IMR-90 (cell line): ENCODE data around the gene NDNF. TPM values are rescaled to one million over a fixed set of nuclear protein-coding genes. Genes with fewer than 3 reads are reported as not detected.

ENCODE experiments used
- ATAC-seq: fragments of 200-7000 bp; cut with Tn5 transposase; 2 replicates; pipeline ENCODE4 v1.9.1; 2020; ENCODE audit warnings: low read depth, mild to moderate bottlenecking, moderate library complexity
- Bru-seq: library from RNA; stranded (reverse); fragments of 400-500 nt; gene quantifications from one replicate; lab custom pipeline; 2021; lab: Mats Ljungman, UMichigan
- BruChase-seq, 2 experiments: library from RNA; stranded (reverse); fragments of 400-500 nt; gene quantifications; one replicate each; lab custom pipeline; 2021; lab: Mats Ljungman, UMichigan
- BruUV-seq: library from RNA; stranded (reverse); fragments of 400-500 nt; replicated peaks from 2 replicates; lab custom pipeline; 2021; lab: Mats Ljungman, UMichigan
- CTCF ChIA-PET: fragments of 300-600 bp; formaldehyde crosslinking; extraction: SDS; loops from one replicate; lab custom pipeline; 2021; ENCODE audit warnings: antibody characterized with exemption; lab: Yijun Ruan, JAX
- POLR2A ChIA-PET: fragments of 300-600 bp; sonication (Branson Sonifier 250); formaldehyde crosslinking; loops from one replicate; lab custom pipeline; 2022; ENCODE audit warnings: antibody characterized with exemption; ENCODE audit not compliant: unreplicated experiment; lab: Charles Lee
- DNase-seq: peaks from one replicate; pipeline ENCODE4 v3.0.0; 2013
- H2AFZ ChIP-seq: replicated peaks from 2 replicates; pipeline ENCODE3; 2013; ENCODE audit warnings: low read length, mild to moderate bottlenecking; ENCODE audit not compliant: poor library complexity
- H2AK5ac ChIP-seq: 2 replicates; pipeline ENCODE4 v1.6.1; 2013; ENCODE audit warnings: low read depth, low read length, inconsistent platforms
- H2AK9ac ChIP-seq: replicated peaks from 2 replicates; pipeline ENCODE3; 2013; ENCODE audit warnings: mild to moderate bottlenecking, low read depth, low read length, moderate library complexity; ENCODE audit not compliant: poor library complexity
- H2BK120ac ChIP-seq: 2 replicates; pipeline ENCODE4 v1.6.1; 2013; ENCODE audit warnings: low read depth, low read length, inconsistent platforms
- H2BK15ac ChIP-seq: 3 replicates; pipeline ENCODE4 v1.6.1; 2013; ENCODE audit warnings: low read depth, low read length, inconsistent platforms
- H2BK20ac ChIP-seq: 2 replicates; pipeline ENCODE4 v1.6.1; 2013; ENCODE audit warnings: low read depth, mild to moderate bottlenecking, inconsistent platforms, low read length, moderate library complexity
- H2BK5ac ChIP-seq: 2 replicates; pipeline ENCODE4 v1.6.1; 2013; ENCODE audit warnings: mild to moderate bottlenecking, low read depth, low read length, inconsistent platforms; ENCODE audit not compliant: poor library complexity, severe bottlenecking
- H3K14ac ChIP-seq: replicated peaks from 2 replicates; pipeline ENCODE4 v1.6.1; 2013; ENCODE audit warnings: low read depth, low read length, inconsistent platforms
- H3K18ac ChIP-seq: 2 replicates; pipeline ENCODE4 v1.6.1; 2013; ENCODE audit warnings: low read depth, low read length, control low read depth
- H3K23ac ChIP-seq: 2 replicates; pipeline ENCODE4 v1.6.1; 2013; ENCODE audit warnings: low read depth, low read length, inconsistent platforms
- H3K27ac ChIP-seq: 2 replicates; pipeline ENCODE4 v1.5.1; 2013; ENCODE audit warnings: mild to moderate bottlenecking, control low read depth, low read length; ENCODE audit not compliant: insufficient read depth
- H3K27me3 ChIP-seq: 2 replicates; pipeline ENCODE4 v1.6.1; 2013; ENCODE audit warnings: low read length; ENCODE audit not compliant: control insufficient read depth, insufficient read depth
- H3K36me3 ChIP-seq: 2 replicates; pipeline ENCODE4 v1.6.1; 2013; ENCODE audit warnings: low read length, mixed read lengths; ENCODE audit not compliant: control insufficient read depth, insufficient read depth
- H3K4ac ChIP-seq: 2 replicates; pipeline ENCODE4 v1.6.1; 2013; ENCODE audit warnings: low read depth, low read length, inconsistent platforms
- H3K4me1 ChIP-seq: 2 replicates; pipeline ENCODE4 v1.6.1; 2013; ENCODE audit warnings: low read length, mixed read lengths; ENCODE audit not compliant: control insufficient read depth, insufficient read depth
- H3K4me2 ChIP-seq: 2 replicates; pipeline ENCODE4 v1.6.1; 2013; ENCODE audit warnings: low read depth, mild to moderate bottlenecking, control low read depth, low read length, moderate library complexity
- H3K4me3 ChIP-seq: 2 replicates; pipeline ENCODE4 v1.5.1; 2013; ENCODE audit warnings: low read depth, mild to moderate bottlenecking, control low read depth, low read length, moderate library complexity; ENCODE audit not compliant: insufficient read depth
- H3K56ac ChIP-seq: 2 replicates; pipeline ENCODE4 v1.6.1; 2013; ENCODE audit warnings: low read length, inconsistent platforms; ENCODE audit not compliant: insufficient read depth; ENCODE audit errors: extremely low read depth
- H3K79me1 ChIP-seq, 2 experiments: 2 replicates each; pipeline ENCODE4 v1.6.1; 2013; ENCODE audit warnings: low read length in 2 of 2, inconsistent platforms in 1 of 2, low read depth in 1 of 2
- H3K9ac ChIP-seq: 2 replicates; pipeline ENCODE4 v1.6.1; 2013; ENCODE audit warnings: low read depth, low read length, control low read depth
- H3K9me1 ChIP-seq: 2 replicates; pipeline ENCODE4 v1.6.1; 2013; ENCODE audit warnings: low read length, inconsistent platforms; ENCODE audit not compliant: insufficient read depth
- H3K9me3 ChIP-seq: 2 replicates; pipeline ENCODE4 v1.6.1; 2013; ENCODE audit warnings: low read length; ENCODE audit not compliant: control insufficient read depth, insufficient read depth
- H4K20me1 ChIP-seq: 2 replicates; pipeline ENCODE4 v1.6.1; 2013; ENCODE audit warnings: low read length, inconsistent platforms; ENCODE audit not compliant: insufficient read depth
- H4K5ac ChIP-seq: 2 replicates; pipeline ENCODE4 v1.6.1; 2013; ENCODE audit warnings: mild to moderate bottlenecking, low read depth, low read length, control low read depth
- H4K8ac ChIP-seq, 2 experiments: 2 replicates each; pipeline ENCODE4 v1.6.1; 2013; ENCODE audit warnings: low read depth in 2 of 2, low read length in 2 of 2, control low read depth in 1 of 2, inconsistent platforms in 1 of 2
- H4K91ac ChIP-seq: 2 replicates; pipeline ENCODE4 v1.6.1; 2013; ENCODE audit warnings: low read depth, low read length, inconsistent platforms; ENCODE audit not compliant: insufficient read depth
- CHD1 ChIP-seq: IDR thresholded peaks from 2 replicates; pipeline ENCODE4 v1.6.1; 2012; ENCODE audit warnings: low read depth, low read length, improper control_type of control experiment
- FOS ChIP-seq: fragments of 150-350 bp; IDR thresholded peaks from 2 replicates; pipeline ENCODE4 v1.6.1; 2016; ENCODE audit warnings: low read depth, low read length
- MAFK ChIP-seq: IDR thresholded peaks from 2 replicates; pipeline ENCODE4 v1.6.1; 2012; ENCODE audit warnings: low read depth, low read length, improper control_type of control experiment
- MAZ ChIP-seq: IDR thresholded peaks from 2 replicates; pipeline ENCODE4 v1.6.1; 2012; ENCODE audit warnings: low read depth, mild to moderate bottlenecking, low read length, improper control_type of control experiment, moderate library complexity, borderline replicate concordance
- NFE2L2 ChIP-seq: fragments of 150-350 bp; IDR thresholded peaks from 2 replicates; pipeline ENCODE4 v1.6.1; 2016; ENCODE audit warnings: low read depth, mild to moderate bottlenecking, low read length
- POLR2A ChIP-seq: IDR thresholded peaks from 2 replicates; pipeline ENCODE4 v1.6.1; 2012; ENCODE audit warnings: mild to moderate bottlenecking, low read depth, low read length
- RAD21 ChIP-seq: IDR thresholded peaks from 2 replicates; pipeline ENCODE4 v1.6.1; 2012; ENCODE audit warnings: low read length, improper control_type of control experiment
- RCOR1 ChIP-seq: IDR thresholded peaks from 2 replicates; pipeline ENCODE4 v1.6.1; 2012; ENCODE audit warnings: mild to moderate bottlenecking, low read length, improper control_type of control experiment; ENCODE audit not compliant: insufficient replicate concordance
- RFX5 ChIP-seq: IDR thresholded peaks from 2 replicates; pipeline ENCODE4 v1.8.0; 2012; ENCODE audit warnings: low read depth, mild to moderate bottlenecking, low read length, moderate library complexity
- USF2 ChIP-seq: fragments of 150-350 bp; IDR thresholded peaks from 2 replicates; pipeline ENCODE4 v1.6.1; 2017; ENCODE audit warnings: mild to moderate bottlenecking, antibody characterized with exemption, low read length, low read depth
- WGBS, 2 experiments: methylation state at CpG; one replicate each; pipeline versions ENCODE4 v1.1.5 to v1.1.7; 2013; ENCODE audit warnings: missing lambda C conversion rate in 2 of 2; ENCODE audit not compliant: insufficient read length in 1 of 2; ENCODE audit errors: extremely low coverage in 2 of 2; 5-methylcytosine and 5-hydroxymethylcytosine counted together
- dilution Hi-C: fragments of 300-500 bp; cut with HindIII; formaldehyde crosslinking; loops from one replicate; pipeline ENCODE4 v1.14.3; 2018; ENCODE audit warnings: low sequenced_read_pairs; ENCODE audit not compliant: unreplicated experiment
- in situ Hi-C: fragments of 300-500 bp; cut with MboI; formaldehyde crosslinking; loops from 3 replicates; pipeline ENCODE4 v1.14.3; 2019; ENCODE audit warnings: low sequenced_read_pairs, inconsistent platforms, mixed read lengths
- intact Hi-C: fragments of 100-400 bp; cut with micrococcal nuclease; formaldehyde crosslinking; loops from 2 replicates; pipeline ENCODE4 v1.10.0; 2022
- long read RNA-seq: library from polyadenylated mRNA; unstranded; transcript quantifications from one replicate; pipeline ENCODE4 v2.0.0, GENCODE V29; 2021; ENCODE audit not compliant: unreplicated experiment
- polyA plus RNA-seq, 3 experiments: library from polyadenylated mRNA; depleted of rRNA; stranded (reverse); fragments of >200 nt; gene quantifications; 2 replicates each; pipeline ENCODE4 v1.2.3, GENCODE V29; 2012; ENCODE audit warnings: low replicate concordance in 1 of 3
- total RNA-seq: library from RNA; depleted of rRNA; stranded (reverse); fragments of >200 nt; gene quantifications from 2 replicates; pipeline ENCODE4 v1.2.3, GENCODE V29; 2012; rRNA removed

Gene NDNF
- under 0.01 TPM in 1 of 2 replicates, not detected in the other for total RNA-seq
- polyA plus RNA-seq (2012; rRNA removed) = not detected in 2 replicates
- not detected in 2 replicates for polyA plus RNA-seq (2012; cell fraction: cytosol; rRNA removed)
- polyA plus RNA-seq (2012; cell fraction: nucleus; rRNA removed; ENCODE audit: low replicate concordance) = not detected in 2 replicates
- Bru-seq, nascent RNA = not detected
- BruChase-seq, experiment 1, labeled RNA remaining after a 6-hour chase = not detected
- percentile 3 among the genes with signal in this experiment for BruChase-seq, experiment 2, labeled RNA remaining after a 2-hour chase
- long read RNA-seq = 0 reads

GRCh38 chr4:121072224-121073003 is at the start of gene NDNF:
Gene NDNF, minus strand, starts transcription at chr4:121072535. Its CDS starts 26,698 bp downstream, at chr4:121045837.
- Histone ChIP-seq H3K14ac (no peak within 1 kb of the TSS), H2BK15ac (no peak within 1 kb of the TSS), H4K91ac (no peak within 1 kb of the TSS), H3K4me2 (peak within 1 kb of the TSS; percentile 92), H3K9me1 (no peaks in the 10 kb centered on the region), H2BK5ac (no peak within 1 kb of the TSS), H3K36me3 (no peaks in the 10 kb centered on the region), H3K4me3 (peak within 1 kb of the TSS; percentile 39), H3K9me3 (no peaks in the 10 kb centered on the region), H2AK5ac (no peak within 1 kb of the TSS), H2AK9ac (peak within 1 kb of the TSS; percentile 34), H2AFZ (peak within 1 kb of the TSS; percentile 79), H3K56ac (no peak within 1 kb of the TSS), H4K8ac (no peak within 1 kb of the TSS), H3K79me1 (no peaks in the 10 kb centered on the region), H4K20me1 (no peaks in the 10 kb centered on the region), H3K27ac (no peak within 1 kb of the TSS), H3K23ac (no peak within 1 kb of the TSS; the same call in 1 of the 2 replicates), H2BK120ac (no peak within 1 kb of the TSS), H3K27me3 (peaks cover 56% of the 10 kb centered on the region), H2BK20ac (no peak within 1 kb of the TSS), H3K4ac (no peak within 1 kb of the TSS), H3K18ac (no peak within 1 kb of the TSS), H3K4me1 (peaks cover 5% of the 10 kb centered on the region; the same call in 1 of the 2 replicates), H4K5ac (no peak within 1 kb of the TSS), H3K9ac (no peak within 1 kb of the TSS)
- in situ Hi-C loops = no loop called here
- DNase-seq (peak; percentile 6), ATAC-seq (peak; percentile 88)
- WGBS, 2 experiments = 0% methylated on average over 6 of the region's 76 CpGs; no CpG with 5 or more reads in 1 of the 2 experiments
- POLR2A ChIA-PET = no interaction called here
- TF ChIP-seq USF2 = no peak
- TF ChIP-seq FOS = no peak
- no peak for TF ChIP-seq CHD1
- no peak for TF ChIP-seq RAD21
- no peak for TF ChIP-seq MAFK
- TF ChIP-seq RFX5 = no peak
- TF ChIP-seq POLR2A = no peak
- TF ChIP-seq NFE2L2 = no peak
- TF ChIP-seq RCOR1 = no peak
- TF ChIP-seq MAZ = no peak
- intact Hi-C loops = no loop called here
- CTCF ChIA-PET = no interaction called here
- dilution Hi-C loops = no loop called here
- no TSS peak for BruUV-seq
